ENCODE measurements around the gene DCAF5. TPM values are rescaled to one million over a fixed set of nuclear protein-coding genes. Genes with fewer than 3 reads are reported as not detected.

DCAF5 gene
- total RNA-seq, 4 donors from 2014 or later: 37.4 to 67.1 (median 46.4) TPM

GRCh38 chr14:69042299-69042698, 110.6 kb downstream of the DCAF5 start:
- Histone ChIP-seq H3K9me3 (no peaks in the 10 kb centered on the region), H3K4me3 (no peak overlapping the region), H3K4me1 (peaks cover 63 to 75% (median 71%) of the 10 kb centered on the region in 4 donors), H3K27me3 (no peaks in the 10 kb centered on the region), H3K27ac (replicated peaks in 1 of 4) (peak overlapping the region; percentile 79 to 83 (median 80)), H3K36me3 (no peaks in the 10 kb centered on the region)
- intact Hi-C loops (cut with DNase I): no loop called here
- no peak for DNase-seq (ENCODE audit: extremely low spot score)
- 28% methylated on average over 3 of the region's 3 CpGs for WGBS
- no peak for TF ChIP-seq POLR2AphosphoS5 (IDR thresholded peaks at IDR 0.05)
- no peak for TF ChIP-seq EP300 (IDR thresholded peaks at IDR 0.05)
- TF ChIP-seq POLR2A (IDR thresholded peaks at IDR 0.05; ENCODE audit: low read depth): no peak
- no peak for TF ChIP-seq CTCF (IDR thresholded peaks at IDR 0.05)

GRCh38 chr14:69041783-69042182, 111.1 kb downstream of the DCAF5 start:
- H3K27ac ChIP-seq (replicated peaks in 1 of 4): peak overlapping the region; percentile 79 to 83 (median 80)
- H3K27me3 ChIP-seq: no peaks in the 10 kb centered on the region
- intact Hi-C loops (cut with DNase I): no loop called here
- H3K36me3 ChIP-seq: no peaks in the 10 kb centered on the region
- H3K9me3 ChIP-seq: no peaks in the 10 kb centered on the region
- H3K4me3 ChIP-seq: no peak overlapping the region
- TF ChIP-seq POLR2AphosphoS5 (IDR thresholded peaks at IDR 0.05): no peak
- TF ChIP-seq EP300 (IDR thresholded peaks at IDR 0.05): no peak
- TF ChIP-seq POLR2A (IDR thresholded peaks at IDR 0.05; ENCODE audit: low read depth): no peak
- no peak for TF ChIP-seq CTCF (IDR thresholded peaks at IDR 0.05)
- 77% methylated on average over 7 of the region's 7 CpGs for WGBS
- no peak for DNase-seq (ENCODE audit: extremely low spot score)
- H3K4me1 ChIP-seq: peaks cover 58 to 70% (median 66%) of the 10 kb centered on the region in 4 donors

- 89% methylated on average over 2 of the region's 2 CpGs for WGBS
- DNase-seq (ENCODE audit: extremely low spot score): no peak
- H3K4me3 ChIP-seq: no peak overlapping the region
- H3K27me3 ChIP-seq: no peaks in the 10 kb centered on the region
- intact Hi-C loops (cut with DNase I): no loop called here
- no peak overlapping the region for H3K27ac ChIP-seq (replicated peaks in 1 of 4)
- TF ChIP-seq POLR2AphosphoS5 (IDR thresholded peaks at IDR 0.05): no peak
- no peak for TF ChIP-seq CTCF (IDR thresholded peaks at IDR 0.05)
- TF ChIP-seq EP300 (IDR thresholded peaks at IDR 0.05): no peak
- no peak for TF ChIP-seq POLR2A (IDR thresholded peaks at IDR 0.05; ENCODE audit: low read depth)
- no peaks in the 10 kb centered on the region for H3K36me3 ChIP-seq
- no peaks in the 10 kb centered on the region for H3K9me3 ChIP-seq
- peaks cover 44 to 56% (median 52%) of the 10 kb centered on the region in 4 donors for H3K4me1 ChIP-seq
Observed at GRCh38 chr14:69040353-69040752, 112.6 kb downstream of the DCAF5 start.

- no peak overlapping the region for H3K4me3 ChIP-seq
- H3K9me3 ChIP-seq: no peaks in the 10 kb centered on the region
- intact Hi-C loops (cut with DNase I): no loop called here
- peaks cover 33 to 45% (median 41%) of the 10 kb centered on the region in 4 donors for H3K4me1 ChIP-seq
- DNase-seq (ENCODE audit: extremely low spot score): no peak
- peak overlapping the region in 2 of 4 donors; percentile 20 to 47 for H3K27ac ChIP-seq (replicated peaks in 1 of 4)
- no peaks in the 10 kb centered on the region for H3K36me3 ChIP-seq
- no peak for TF ChIP-seq CTCF (IDR thresholded peaks at IDR 0.05)
- TF ChIP-seq POLR2A (IDR thresholded peaks at IDR 0.05; ENCODE audit: low read depth): no peak
- TF ChIP-seq POLR2AphosphoS5 (IDR thresholded peaks at IDR 0.05): no peak
- TF ChIP-seq EP300 (IDR thresholded peaks at IDR 0.05): no peak
- H3K27me3 ChIP-seq: no peaks in the 10 kb centered on the region
Observed at GRCh38 chr14:69039288-69039628, 113.7 kb downstream of the DCAF5 start.

Data from esophagus muscularis mucosa (tissue), 4 donors.